Mammary epithelial cell (primary cell): ENCODE measurements around the gene PRKG2.

Experiments used
- EZH2 ChIP-seq: IDR thresholded peaks from 2 replicates; pipeline ENCODE4 v1.6.1; 2012; ENCODE audit warnings: low read length, inconsistent platforms, borderline replicate concordance
- TF ChIP-seq, protein P1 (sequence below), 2 donors: IDR thresholded peaks in 1 of 2; conservative IDR thresholded peaks in 1 of 2; 2 replicates each; pipeline ENCODE4 v1.5.1; 2011 to 2012; ENCODE audit warnings: inconsistent platforms in 2 of 2, low read length in 2 of 2, mild to moderate bottlenecking in 2 of 2, control low read depth in 1 of 2, low read depth in 1 of 2; ENCODE audit not compliant: insufficient read depth in 1 of 2; ENCODE audit errors: extremely low read depth in 1 of 2

DNA sequence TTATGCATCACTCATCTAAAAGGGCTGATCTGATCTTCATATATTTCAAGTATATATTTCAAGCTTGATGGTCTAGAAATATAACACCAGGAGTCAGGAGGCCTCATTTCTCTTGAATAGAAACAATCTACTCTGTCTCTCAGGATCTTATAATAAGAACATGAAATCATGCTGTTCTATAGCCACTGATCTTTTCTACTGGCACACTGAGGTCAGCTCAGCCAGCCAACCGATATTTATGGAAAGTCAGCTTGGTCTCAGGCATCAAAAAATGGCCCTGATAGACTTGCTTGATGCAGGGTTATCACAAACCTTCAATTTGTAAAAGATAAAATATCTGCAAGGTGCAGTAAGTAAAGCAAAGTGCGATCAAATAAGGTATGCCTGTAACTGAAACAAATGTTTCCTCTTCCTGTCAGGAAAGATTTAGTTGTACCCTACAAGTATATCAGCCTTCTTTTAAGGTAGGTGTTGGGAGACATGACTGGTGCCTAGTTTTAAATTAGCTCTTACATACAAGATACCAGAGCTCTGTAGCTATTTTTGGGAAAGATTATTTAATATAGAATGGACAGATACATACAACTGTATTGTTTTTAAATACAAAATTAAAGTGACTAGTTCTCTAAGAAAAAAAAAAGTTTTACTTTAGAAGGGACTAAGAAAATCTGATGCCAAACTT lies 121.2 kb downstream of the PRKG2 start:
- TF ChIP-seq, protein P1, sequence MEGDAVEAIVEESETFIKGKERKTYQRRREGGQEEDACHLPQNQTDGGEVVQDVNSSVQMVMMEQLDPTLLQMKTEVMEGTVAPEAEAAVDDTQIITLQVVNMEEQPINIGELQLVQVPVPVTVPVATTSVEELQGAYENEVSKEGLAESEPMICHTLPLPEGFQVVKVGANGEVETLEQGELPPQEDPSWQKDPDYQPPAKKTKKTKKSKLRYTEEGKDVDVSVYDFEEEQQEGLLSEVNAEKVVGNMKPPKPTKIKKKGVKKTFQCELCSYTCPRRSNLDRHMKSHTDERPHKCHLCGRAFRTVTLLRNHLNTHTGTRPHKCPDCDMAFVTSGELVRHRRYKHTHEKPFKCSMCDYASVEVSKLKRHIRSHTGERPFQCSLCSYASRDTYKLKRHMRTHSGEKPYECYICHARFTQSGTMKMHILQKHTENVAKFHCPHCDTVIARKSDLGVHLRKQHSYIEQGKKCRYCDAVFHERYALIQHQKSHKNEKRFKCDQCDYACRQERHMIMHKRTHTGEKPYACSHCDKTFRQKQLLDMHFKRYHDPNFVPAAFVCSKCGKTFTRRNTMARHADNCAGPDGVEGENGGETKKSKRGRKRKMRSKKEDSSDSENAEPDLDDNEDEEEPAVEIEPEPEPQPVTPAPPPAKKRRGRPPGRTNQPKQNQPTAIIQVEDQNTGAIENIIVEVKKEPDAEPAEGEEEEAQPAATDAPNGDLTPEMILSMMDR (conservative IDR thresholded peaks at IDR 0.05 in 1 of 2, IDR thresholded peaks at IDR 0.05 in 1 of 2; ENCODE audit: extremely low read depth in 1 of 2, insufficient read depth in 1 of 2, low read depth in 1 of 2, low read length in 2 of 2): no peak
- no peak for TF ChIP-seq EZH2
